ENCODE measurements around the gene ADGRG3. TPM values are rescaled to one million over a fixed set of nuclear protein-coding genes. Genes with fewer than 3 reads are reported as not detected.
A peak's percentile ranks its signal among the peaks of the same experiment; 100 is the strongest.

ADGRG3 gene
- total and polyA plus RNA-seq, 2 of the 8 experiments (the other 6 are each of a cell fraction or from before 2014, with no cell fraction given) = 0.28 to 0.98 TPM

DNA sequence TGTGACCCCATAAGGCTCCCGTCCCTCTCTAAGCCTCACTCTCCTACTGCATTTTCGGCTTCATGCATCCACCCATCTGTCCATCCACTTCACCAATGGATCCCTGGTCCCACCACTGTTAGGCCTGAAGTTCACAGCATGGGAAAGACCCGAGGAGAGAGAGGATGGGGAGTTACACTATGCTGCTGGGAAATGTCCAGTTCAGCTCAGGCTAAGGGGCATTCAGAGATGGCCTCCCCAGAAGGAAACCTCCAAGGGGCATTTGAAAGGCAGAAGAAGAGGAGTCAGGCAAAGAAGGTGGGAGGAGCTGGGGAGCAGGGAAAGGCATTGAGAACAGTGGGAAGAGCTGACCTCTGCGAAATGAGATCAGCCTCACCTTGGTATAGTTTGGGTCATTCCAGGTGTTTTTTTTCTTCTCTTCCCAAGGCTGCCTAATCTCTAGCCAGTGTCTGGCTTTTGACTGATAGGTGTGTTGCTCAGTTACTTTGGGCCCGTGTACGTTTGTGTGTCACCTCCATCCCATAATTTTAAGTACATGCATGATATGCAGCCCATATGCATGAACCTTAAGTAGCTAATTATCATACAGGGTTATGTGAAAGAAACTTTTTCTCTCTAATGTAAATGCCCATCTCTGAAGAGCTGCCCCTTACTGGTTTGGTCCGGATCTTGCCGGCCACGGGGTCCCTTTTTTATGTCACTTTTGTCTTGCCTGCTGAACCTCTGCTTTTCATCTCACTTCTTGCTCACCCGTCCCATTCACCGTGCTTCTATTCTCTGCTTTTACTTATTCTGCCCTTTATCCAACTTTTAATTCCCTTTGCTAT lies 14.9 kb downstream of the ADGRG3 start:
- no peak overlapping the region for H3K4me3 ChIP-seq (ENCODE audit: extremely low read depth in 1 of 4, insufficient read depth in 2 of 4, low read depth in 3 of 4, low read length in 4 of 4)
- H3K79me2 ChIP-seq (ENCODE audit: control insufficient read depth in 1 of 2, insufficient read depth in 2 of 2, low read length in 2 of 2) = no peaks in the 10 kb centered on the region
- ChIA-PET POLR2A (ENCODE audit: partially characterized antibody) (interaction anchor here (1.2 to 3.3 kb wide), 2 partner anchors 10 to 115 kb away, joined by 3 to 19 read pairs; no protein-coding TSS in a partner anchor), CTCF (ENCODE audit: partially characterized antibody) (interaction anchor here (0.6 to 1.4 kb wide), 10 partner anchors 9 to 185 kb away, joined by 3 to 5 read pairs (median 4); partner anchors contain the start of gene ADGRG3)
- WGBS, 2 experiments (ENCODE audit: extremely low coverage in 1 of 2, insufficient coverage in 1 of 2, insufficient read length in 1 of 2, insufficient replicate concordance in 2 of 2, low coverage in 1 of 2, low lambda C conversion rate in 2 of 2, missing lambda C conversion rate in 1 of 2) = 80% methylated on average over 10 of the region's 11 CpGs; no CpG with 5 or more reads in 1 of the 2 experiments
- no peak overlapping the region for H2BK120ac ChIP-seq (replicated peaks; ENCODE audit: low read depth, low read length)
- H3K4ac ChIP-seq (replicated peaks; ENCODE audit: insufficient read length, low read depth, low read length) = no peak overlapping the region
- H3K27me3 ChIP-seq (replicated peaks in 1 of 4; ENCODE audit: control insufficient read depth in 3 of 4, extremely low read depth in 1 of 4, insufficient read depth in 3 of 4, low read length in 3 of 4) = no peaks in the 10 kb centered on the region
- H3K23ac ChIP-seq (ENCODE audit: insufficient read length) = no peak overlapping the region
- no peaks in the 10 kb centered on the region for H3K36me3 ChIP-seq (ENCODE audit: control insufficient read depth in 2 of 4, insufficient read depth in 4 of 4, low read length in 3 of 4)
- H3K4me1 ChIP-seq (replicated peaks in 1 of 4; ENCODE audit: control insufficient read depth in 3 of 4, insufficient read depth in 4 of 4, low read length in 3 of 4) = peaks cover 0 to 7% (median 5%) of the 10 kb centered on the region in 4 experiments; a peak in 4 of 7 replicates
- no peak overlapping the region for H2BK20ac ChIP-seq (ENCODE audit: low read length)
- no peak overlapping the region for H3K4me2 ChIP-seq (ENCODE audit: insufficient read depth in 1 of 2, low read depth in 2 of 2, low read length in 2 of 2)
- H2BK5ac ChIP-seq (ENCODE audit: low read depth, low read length) = no peak overlapping the region
- no peak overlapping the region for H3K18ac ChIP-seq (ENCODE audit: extremely low read depth, low read length)
- no peak overlapping the region for H3K14ac ChIP-seq (ENCODE audit: insufficient read length)
- no peaks in the 10 kb centered on the region for H3K23me2 ChIP-seq (ENCODE audit: low read depth, low read length)
- no peak overlapping the region for H2BK15ac ChIP-seq (ENCODE audit: low read length)
- no peaks in the 10 kb centered on the region for H4K20me1 ChIP-seq (replicated peaks in 1 of 2; ENCODE audit: control insufficient read depth in 1 of 2, insufficient read depth in 2 of 2, low read length in 2 of 2)
- no peak for FAIRE-seq
- H4K8ac ChIP-seq (ENCODE audit: extremely low read depth, insufficient read depth, low read length) = no peak overlapping the region
- no peak for DNase-seq (ENCODE audit: low read depth in 1 of 2, low spot score in 2 of 2)
- H2BK12ac ChIP-seq (ENCODE audit: low read depth, low read length) = no peak overlapping the region
- H4K5ac ChIP-seq (ENCODE audit: insufficient read length, low read depth, low read length) = no peak overlapping the region
- no peak overlapping the region for H3K27ac ChIP-seq (ENCODE audit: low read depth, low read length)
- H2AK5ac ChIP-seq (ENCODE audit: low read depth, low read length) = no peak overlapping the region
- no peak overlapping the region for H2AFZ ChIP-seq (ENCODE audit: low read length)
- no peak overlapping the region for H3K9ac ChIP-seq (replicated peaks in 1 of 4; ENCODE audit: extremely low read depth in 1 of 4, low read depth in 3 of 4, low read length in 3 of 4)
- H3K56ac ChIP-seq (replicated peaks; ENCODE audit: insufficient read length, low read depth, low read length) = no peak overlapping the region
- H3K79me1 ChIP-seq (ENCODE audit: low read depth, low read length) = no peaks in the 10 kb centered on the region
- H3K9me3 ChIP-seq (ENCODE audit: insufficient read depth in 2 of 2, low read depth in 1 of 2, low read length in 1 of 2) = no peaks in the 10 kb centered on the region
- TF ChIP-seq POLR2A (IDR thresholded peaks at IDR 0.05; ENCODE audit: control extremely low read depth in 1 of 2, low read depth in 2 of 2, low read length in 2 of 2) (peak in 1 of 2 experiments; percentile 60; a peak in 2 of 3 replicates), TAF7 (optimal IDR thresholded peaks at IDR 0.05; ENCODE audit: borderline replicate concordance, low read depth, low read length) (peak; percentile 95), KDM1A (IDR thresholded peaks at IDR 0.05; ENCODE audit: borderline replicate concordance, low read length) (no peak)
- H4K91ac ChIP-seq (replicated peaks; ENCODE audit: insufficient read length, low read length) = no peak overlapping the region
